Keratinocyte (primary cell): Measurements from ENCODE around the gene MSRB1. TPM values are rescaled to one million over a fixed set of nuclear protein-coding genes. Genes with fewer than 3 reads are reported as not detected.

Experiments used
- DNase-seq: peaks from one replicate; pipeline ENCODE4 v3.0.0-alpha.2; 2011; ENCODE audit warnings: low read depth, missing footprints, low spot score
- FAIRE-seq: peaks from 2 replicates; lab custom pipeline; 2011; peaks lifted over from hg19 to GRCh38; lab: Jason Lieb, UNC
- H2AFZ ChIP-seq: 2 replicates; pipeline ENCODE4 v1.6.0; 2012; ENCODE audit warnings: low read length, control low read depth, inconsistent platforms; ENCODE audit not compliant: control insufficient read depth
- H3K27ac ChIP-seq: 2 replicates; pipeline ENCODE4 v1.5.1; 2011; ENCODE audit warnings: low read length; ENCODE audit not compliant: control insufficient read depth, insufficient read depth
- H3K27me3 ChIP-seq: 3 replicates; pipeline ENCODE4 v1.6.0; 2011; ENCODE audit warnings: low read length; ENCODE audit not compliant: control insufficient read depth, insufficient read depth; ENCODE audit errors: extremely low read depth
- H3K36me3 ChIP-seq, 2 experiments: 2 replicates in 1 of 2; 3 replicates in 1 of 2; pipeline ENCODE4 v1.5.1; 2011; ENCODE audit warnings: low read length in 2 of 2, mild to moderate bottlenecking in 1 of 2; ENCODE audit not compliant: control insufficient read depth in 2 of 2, insufficient read depth in 2 of 2; ENCODE audit errors: extremely low read depth in 1 of 2
- H3K4me1 ChIP-seq: 3 replicates; pipeline ENCODE4 v1.5.1; 2011; ENCODE audit warnings: low read length; ENCODE audit not compliant: control insufficient read depth, insufficient read depth; ENCODE audit errors: extremely low read depth
- H3K4me2 ChIP-seq: 3 replicates; pipeline ENCODE4 v1.6.0; 2011; ENCODE audit warnings: low read depth, low read length; ENCODE audit not compliant: control insufficient read depth, insufficient read depth; ENCODE audit errors: extremely low read depth
- H3K4me3 ChIP-seq, 3 experiments: fragments of 200-600 bp in 1 of 3; sonication (generic) in 1 of 3; 2 replicates in 2 of 3; 3 replicates in 1 of 3; pipeline ENCODE4 v1.5.1; 2011 to 2016; ENCODE audit warnings: low read length in 3 of 3, mild to moderate bottlenecking in 3 of 3, control low read depth in 2 of 3, inconsistent platforms in 1 of 3, low read depth in 1 of 3, mixed read lengths in 1 of 3, mixed run types in 1 of 3, moderate library complexity in 1 of 3; ENCODE audit not compliant: control insufficient read depth in 2 of 3, insufficient read depth in 2 of 3; ENCODE audit errors: extremely low read depth in 1 of 3
- H3K79me2 ChIP-seq: 2 replicates; pipeline ENCODE4 v1.6.0; 2012; ENCODE audit warnings: low read length; ENCODE audit not compliant: control insufficient read depth, insufficient read depth
- H3K9ac ChIP-seq: 3 replicates; pipeline ENCODE4 v1.6.0; 2011; ENCODE audit warnings: low read length; ENCODE audit not compliant: control insufficient read depth, insufficient read depth; ENCODE audit errors: extremely low read depth
- H3K9me1 ChIP-seq: 3 replicates; pipeline ENCODE4 v1.6.0; 2011; ENCODE audit warnings: low read length; ENCODE audit not compliant: control insufficient read depth, insufficient read depth; ENCODE audit errors: extremely low read depth
- H3K9me3 ChIP-seq: 2 replicates; pipeline ENCODE4 v1.5.1; 2012; ENCODE audit warnings: low read depth, low read length; ENCODE audit not compliant: control insufficient read depth
- H4K20me1 ChIP-seq: 3 replicates; pipeline ENCODE4 v1.6.0; 2011; ENCODE audit warnings: low read length; ENCODE audit not compliant: control insufficient read depth, insufficient read depth; ENCODE audit errors: extremely low read depth
- CTCF ChIP-seq, 3 experiments: IDR thresholded peaks in 1 of 3; conservative IDR thresholded peaks in 1 of 3; optimal IDR thresholded peaks in 1 of 3; 2 replicates in 2 of 3; 3 replicates in 1 of 3; pipeline versions ENCODE3 to v1.5.1; 2011; ENCODE audit warnings: low read length in 3 of 3, mild to moderate bottlenecking in 3 of 3, moderate library complexity in 2 of 3, control low read depth in 1 of 3, inconsistent platforms in 1 of 3; ENCODE audit not compliant: insufficient read depth in 2 of 3; ENCODE audit errors: extremely low read depth in 1 of 3
- EZH2 ChIP-seq: IDR thresholded peaks from one replicate; pipeline ENCODE4 v1.6.1; 2012; ENCODE audit warnings: inconsistent platforms, mild to moderate bottlenecking, low read length, moderate library complexity
- dilution Hi-C: fragments of 300-500 bp; cut with MboI; formaldehyde crosslinking; loops from one replicate; pipeline ENCODE4 v1.7.0; 2020; ENCODE audit warnings: low sequenced_read_pairs; ENCODE audit not compliant: extremely low pct_ligation_motif_present
- polyA plus RNA-seq, 5 experiments: library from polyadenylated mRNA; depleted of rRNA in 3 of 5; stranded (reverse) in 3 of 5; stranded (forward) in 1 of 5; unstranded in 1 of 5; fragments of >200 nt; gene quantifications; 1 replicate in 1 of 5; 2 replicates in 3 of 5; 3 replicates in 1 of 5; pipeline versions ENCODE4 v1.2.1 to v1.2.3, GENCODE V29; 2011 to 2012; ENCODE audit warnings: missing spikeins in 2 of 5, low read depth in 1 of 5, low replicate concordance in 1 of 5

The MSRB1 gene
- polyA plus RNA-seq, 1 donor (not counting 4 experiments of a cell fraction or from before 2014, with no cell fraction given): 25.2 TPM

GRCh38 chr16:1914084-1914608 is 28.9 kb downstream of the MSRB1 start:
- Histone ChIP-seq H3K9me1 (no peaks in the 10 kb centered on the region), H3K27ac (no peak overlapping the region), H3K36me3 (no peaks in the 10 kb centered on the region), H3K9me3 (no peaks in the 10 kb centered on the region), H3K79me2 (no peaks in the 10 kb centered on the region), H3K4me2 (no peak overlapping the region), H3K4me3 (no peak overlapping the region), H3K9ac (no peak overlapping the region), H3K4me1 (peaks cover 10% of the 10 kb centered on the region), H4K20me1 (no peaks in the 10 kb centered on the region), H2AFZ (no peak overlapping the region), H3K27me3 (peaks cover 53% of the 10 kb centered on the region)
- no peak for FAIRE-seq
- TF ChIP-seq EZH2: no peak
- no peak for TF ChIP-seq CTCF (optimal IDR thresholded peaks at IDR 0.05 in 1 of 3, IDR thresholded peaks at IDR 0.05 in 1 of 3, conservative IDR thresholded peaks at IDR 0.05 in 1 of 3; ENCODE audit: extremely low read depth in 1 of 3, insufficient read depth in 2 of 3, low read length in 3 of 3)
- no peak for DNase-seq
- dilution Hi-C loops: no loop called here

GRCh38 chr16:1913327-1914083 is 29.5 kb downstream of the MSRB1 start:
- Histone ChIP-seq H3K27me3 (peaks cover 50% of the 10 kb centered on the region), H3K4me2 (peak overlapping the region; percentile 27), H3K4me1 (peaks cover 10% of the 10 kb centered on the region), H3K9ac (no peak overlapping the region), H3K79me2 (no peaks in the 10 kb centered on the region), H3K4me3 (no peak overlapping the region), H3K27ac (no peak overlapping the region), H3K9me1 (no peaks in the 10 kb centered on the region), H3K36me3 (no peaks in the 10 kb centered on the region), H4K20me1 (no peaks in the 10 kb centered on the region), H2AFZ (no peak overlapping the region), H3K9me3 (no peaks in the 10 kb centered on the region)
- DNase-seq (no peak), FAIRE-seq (peak; percentile 64)
- TF ChIP-seq EZH2 (no peak), CTCF (optimal IDR thresholded peaks at IDR 0.05 in 1 of 3, IDR thresholded peaks at IDR 0.05 in 1 of 3, conservative IDR thresholded peaks at IDR 0.05 in 1 of 3; ENCODE audit: extremely low read depth in 1 of 3, insufficient read depth in 2 of 3, low read length in 3 of 3) (no peak)
- dilution Hi-C loops: no loop called here
